GDM1 (cell line): Measurements from ENCODE around the gene ASTN2.

Source experiments
- DNase-seq: peaks from one replicate; lab custom pipeline; 2025; lab: John Stamatoyannopoulos, UW

Gene ASTN2

DNA sequence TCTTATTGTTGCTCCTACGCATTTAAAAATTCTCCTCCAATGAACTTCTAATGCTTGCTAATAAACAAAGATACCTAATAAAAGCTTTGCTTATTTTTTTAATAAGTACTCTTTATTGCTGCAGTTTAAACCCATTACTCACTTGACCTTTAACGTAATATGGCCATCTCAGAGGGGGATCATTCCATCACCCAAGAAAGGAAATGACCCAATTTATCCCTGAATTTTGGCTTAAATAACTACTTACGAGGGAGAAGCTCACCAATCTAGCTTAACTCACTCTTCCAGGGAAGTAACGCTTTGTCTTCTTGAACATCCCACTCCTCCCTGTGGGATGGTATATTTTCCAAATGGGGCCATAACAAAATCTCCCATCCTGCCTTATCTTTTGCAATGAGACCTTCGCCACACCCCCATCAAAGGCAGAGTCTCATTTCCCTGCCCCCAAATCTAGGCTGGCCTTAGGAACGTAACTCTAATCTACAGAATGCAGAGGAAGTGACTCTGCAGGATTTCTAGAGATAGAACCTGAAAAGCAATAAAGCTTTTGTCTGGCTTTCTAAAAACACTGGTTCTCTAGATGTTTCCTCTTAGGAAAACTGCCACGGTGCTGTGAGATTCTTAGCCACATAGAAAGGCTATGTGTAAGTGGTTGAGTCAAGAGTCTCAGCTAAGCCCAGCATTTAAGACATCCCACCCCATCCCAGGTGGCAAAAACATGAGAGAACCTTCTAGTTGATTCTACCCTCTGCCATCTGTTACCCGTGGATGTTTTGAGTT, 310.0 kb downstream of the ASTN2 start:
- DNase-seq = no peak

DNA sequence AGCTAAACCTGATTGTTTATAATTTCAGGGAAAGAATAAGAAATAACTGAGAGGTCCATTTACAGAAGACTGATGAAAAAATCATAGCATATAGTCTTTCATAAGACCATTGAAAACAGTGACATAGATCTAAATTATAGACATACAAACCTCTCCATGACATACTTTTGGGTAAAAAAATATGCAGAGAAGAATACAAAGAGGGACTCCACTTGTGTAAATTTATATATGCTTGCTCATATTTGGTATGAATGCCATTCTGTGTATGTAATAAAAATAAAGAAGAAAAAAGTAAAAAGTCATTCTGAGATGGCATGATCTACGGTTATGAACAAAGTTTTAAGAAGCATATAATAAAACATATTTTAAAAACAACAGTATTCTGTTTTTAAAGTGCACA, 310.7 kb downstream of the ASTN2 start:
- no peak for DNase-seq

DNA sequence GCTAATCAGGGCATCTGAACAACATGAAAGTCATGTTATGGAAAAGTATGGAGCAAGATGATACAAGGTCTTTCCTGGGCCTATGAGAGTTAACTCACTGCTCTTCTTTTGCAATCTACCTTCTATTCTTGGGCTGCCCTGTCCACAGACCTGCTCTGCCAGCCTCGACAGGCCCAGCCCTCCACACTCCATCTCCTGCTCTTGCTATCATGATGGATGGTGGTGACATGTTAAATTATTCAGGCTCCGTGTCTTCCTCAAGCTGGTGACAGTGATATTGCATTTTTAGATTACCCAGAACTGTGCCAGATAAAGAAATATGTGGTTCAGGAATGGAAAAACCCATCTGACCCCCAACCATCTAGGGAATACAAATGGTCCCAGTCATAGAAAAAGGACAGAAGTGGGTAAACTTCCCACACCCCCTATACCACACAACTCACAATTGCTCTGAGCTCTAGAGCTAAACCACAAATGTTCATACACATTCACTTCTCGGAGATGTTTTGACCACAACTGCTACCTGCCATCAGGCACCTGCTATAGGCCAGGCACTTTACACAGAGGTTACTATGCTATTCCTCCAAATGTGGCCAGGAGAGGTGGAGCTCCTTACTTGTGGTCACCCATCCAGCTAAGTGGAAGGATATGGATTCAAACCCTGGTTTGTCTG, 311.3 kb downstream of the ASTN2 start:
- DNase-seq = no peak

DNA sequence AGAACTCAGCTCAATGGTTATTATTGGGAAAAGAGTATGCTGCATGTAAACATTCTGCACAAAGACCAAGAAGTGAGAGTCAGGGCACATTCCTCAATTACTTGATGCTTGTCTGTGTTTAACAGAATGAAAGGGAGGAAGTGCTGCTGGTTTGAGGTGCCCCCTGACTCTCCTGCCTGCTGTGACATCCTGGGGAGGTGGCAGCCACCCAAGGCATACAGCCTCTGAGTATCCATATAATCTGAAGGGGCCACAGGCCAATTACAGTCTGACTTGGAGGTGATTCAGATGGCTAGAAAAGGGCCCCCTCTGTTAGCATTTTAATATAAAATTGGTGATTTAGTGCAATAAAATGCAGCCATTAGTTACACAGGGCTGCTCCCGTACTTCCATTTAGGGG, 313.8 kb downstream of the ASTN2 start:
- DNase-seq = no peak

DNA sequence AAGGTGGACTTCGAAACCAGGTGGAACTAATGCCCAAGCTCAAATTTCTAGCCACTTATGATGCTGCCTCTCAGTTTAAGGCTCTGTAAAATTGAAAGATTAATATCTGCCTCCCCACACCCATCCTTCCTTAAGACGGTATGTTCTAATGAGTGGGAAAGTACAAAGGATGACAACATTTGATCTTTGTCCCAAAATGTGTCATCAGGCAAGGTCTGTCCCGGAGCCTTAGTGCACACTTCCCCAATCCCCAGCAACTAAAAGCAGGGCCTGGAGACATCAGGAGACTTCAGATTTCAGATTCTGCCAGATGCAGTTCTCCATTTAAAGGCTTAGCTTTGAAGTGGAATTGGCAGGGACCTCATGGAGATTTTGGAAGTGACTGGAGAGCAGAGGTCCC, 316.5 kb downstream of the ASTN2 start:
- DNase-seq = no peak

- DNase-seq = no peak
Measured at GRCh38 chr9:117097761-117098160, 317.1 kb downstream of the ASTN2 start.

DNA sequence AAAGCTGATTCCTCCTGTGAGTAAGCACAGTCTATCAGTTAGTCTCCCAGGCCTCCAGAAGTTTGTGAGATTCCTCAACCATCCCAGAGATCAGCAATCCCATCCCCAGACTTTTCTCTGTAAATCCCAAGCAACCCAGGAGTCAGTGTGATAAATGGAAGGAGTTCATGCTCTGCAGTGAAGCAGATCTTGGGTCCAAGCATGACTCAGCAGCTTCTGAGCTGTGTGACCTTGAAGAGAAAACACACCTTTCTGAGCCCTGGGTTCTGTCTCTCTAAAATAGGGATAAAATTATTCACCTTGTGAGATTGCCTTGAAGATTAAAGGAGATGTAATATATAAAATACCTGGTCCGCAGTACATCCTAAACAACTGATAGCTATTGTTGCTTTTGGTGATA, 318.7 kb downstream of the ASTN2 start:
- DNase-seq = no peak

- no peak for DNase-seq
Measured at GRCh38 chr9:117095081-117095480, 319.8 kb downstream of the ASTN2 start.

DNA sequence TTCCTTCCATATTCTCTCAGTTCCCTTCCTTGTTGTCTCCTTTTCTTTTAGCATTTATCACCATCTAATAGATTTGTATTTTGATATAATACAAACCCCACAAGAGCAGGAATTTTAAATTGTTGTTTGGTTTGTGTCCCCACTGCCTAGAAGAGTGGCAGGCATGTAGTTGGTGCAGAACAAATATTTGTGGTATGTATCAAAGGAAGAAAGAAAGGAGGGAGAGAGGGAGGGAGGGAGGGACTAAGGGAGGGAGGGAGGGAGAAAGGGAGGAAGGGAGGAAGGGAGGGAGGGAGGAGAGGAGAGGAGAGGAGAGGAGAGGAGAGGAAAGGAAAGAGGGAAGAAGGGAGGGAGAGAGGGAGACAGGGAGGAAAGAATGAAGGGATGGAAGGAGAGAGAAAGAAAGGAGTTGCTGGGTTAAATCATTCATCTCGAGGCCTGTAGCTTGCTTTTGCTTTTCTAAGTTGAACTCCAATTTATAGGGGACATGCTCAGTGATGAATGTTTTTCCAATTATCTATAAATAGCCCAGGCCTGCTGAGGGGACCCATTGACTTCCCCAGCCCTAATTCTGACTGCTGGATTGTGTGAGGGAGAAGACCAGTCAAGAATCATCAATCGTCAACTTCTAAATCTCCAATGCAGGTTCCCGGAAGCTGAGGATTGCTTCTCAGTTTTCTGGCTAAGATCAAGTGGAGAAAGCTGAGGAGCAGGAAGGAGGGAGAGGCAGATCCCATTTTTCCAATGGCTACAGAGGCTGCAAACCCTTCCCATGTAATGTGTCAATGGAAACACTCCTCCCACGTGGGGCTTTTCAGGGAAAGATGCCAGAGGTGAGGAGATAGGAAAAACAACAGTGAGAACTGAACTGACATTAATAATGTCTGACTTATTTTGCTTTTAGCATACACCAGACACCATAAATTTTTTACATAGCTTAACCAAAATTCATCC, 320.7 kb downstream of the ASTN2 start:
- DNase-seq = no peak

DNA sequence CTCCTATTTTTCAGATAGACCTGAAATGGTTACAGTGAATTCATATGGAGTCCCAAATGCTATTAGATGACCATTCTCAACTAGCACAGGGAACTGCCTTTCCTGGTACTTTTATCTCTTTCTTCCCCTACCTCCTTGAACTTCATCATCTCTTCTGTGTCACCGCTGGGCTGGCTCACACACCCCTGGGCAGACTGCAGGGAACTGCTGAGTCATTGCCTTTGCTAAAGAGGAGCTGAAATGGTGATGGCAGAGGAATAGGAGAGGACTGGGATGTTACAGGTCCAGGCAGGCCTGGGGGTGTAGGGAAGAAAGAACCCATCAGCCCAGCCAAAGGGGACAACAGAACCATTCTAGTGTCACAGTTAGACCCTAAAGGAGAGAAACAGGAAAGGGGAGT, 322.3 kb downstream of the ASTN2 start:
- DNase-seq = no peak

GRCh38 chr9:117091529-117091928, 323.3 kb downstream of the ASTN2 start:
- no peak for DNase-seq

- no peak for DNase-seq
Measured at GRCh38 chr9:117088786-117089185, 326.1 kb downstream of the ASTN2 start.

GRCh38 chr9:117088140-117088539, 326.7 kb downstream of the ASTN2 start:
- DNase-seq = no peak

DNA sequence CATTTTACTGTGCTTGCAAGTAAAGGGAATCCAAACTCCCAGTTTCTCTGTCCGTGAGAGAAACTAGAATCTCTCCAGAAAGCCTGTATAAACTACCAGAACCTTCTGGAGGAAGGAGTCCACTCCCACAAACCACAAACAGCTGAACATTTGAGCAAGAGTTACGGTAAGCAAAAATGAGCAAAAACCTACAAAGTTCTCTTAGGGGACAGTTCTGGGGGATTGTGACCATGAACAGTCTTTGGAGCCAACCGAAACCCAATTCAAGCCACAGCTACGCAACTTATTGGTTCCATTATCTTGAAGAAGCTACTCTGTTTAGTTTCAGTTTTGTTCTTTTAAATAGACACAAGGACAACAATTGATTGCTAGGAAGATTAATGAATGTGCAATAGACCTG, 330.6 kb downstream of the ASTN2 start:
- DNase-seq = no peak

DNA sequence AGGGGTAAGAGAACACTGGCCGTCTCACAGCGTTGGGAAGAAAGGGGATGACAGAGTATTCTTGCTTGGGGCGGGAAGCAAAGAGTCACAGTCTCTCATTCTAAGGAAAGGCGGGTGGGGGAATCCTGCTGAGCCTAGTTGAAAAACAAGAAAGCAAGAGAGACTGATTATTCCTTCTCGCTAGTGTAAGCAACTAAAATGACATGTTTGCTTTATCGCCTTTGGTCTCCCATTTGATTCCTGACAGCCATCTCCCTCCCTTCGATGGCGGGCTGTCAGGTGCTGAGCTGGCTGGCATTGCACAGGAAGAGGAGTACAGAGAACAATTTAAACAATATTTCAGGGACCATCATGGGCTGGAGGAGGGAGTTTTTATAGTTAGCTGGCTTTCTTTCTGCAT, 331.3 kb downstream of the ASTN2 start:
- DNase-seq = no peak

- DNase-seq = no peak
Measured at GRCh38 chr9:117081641-117082317, 333.1 kb downstream of the ASTN2 start.

GRCh38 chr9:117080765-117081390, 334.0 kb downstream of the ASTN2 start:
- DNase-seq = no peak

- no peak for DNase-seq
Measured at GRCh38 chr9:117076571-117077290, 338.1 kb downstream of the ASTN2 start.

- DNase-seq = no peak
Measured at GRCh38 chr9:117075636-117076035, 339.2 kb downstream of the ASTN2 start.

GRCh38 chr9:117074784-117075520, 339.9 kb downstream of the ASTN2 start:
- no peak for DNase-seq
